ENCODE results near the gene VILL. TPM values are rescaled to one million over a fixed set of nuclear protein-coding genes. Genes with fewer than 3 reads are reported as not detected.

VILL gene
- total RNA-seq, 1 donor from 2014 or later: 1.5 TPM

DNA sequence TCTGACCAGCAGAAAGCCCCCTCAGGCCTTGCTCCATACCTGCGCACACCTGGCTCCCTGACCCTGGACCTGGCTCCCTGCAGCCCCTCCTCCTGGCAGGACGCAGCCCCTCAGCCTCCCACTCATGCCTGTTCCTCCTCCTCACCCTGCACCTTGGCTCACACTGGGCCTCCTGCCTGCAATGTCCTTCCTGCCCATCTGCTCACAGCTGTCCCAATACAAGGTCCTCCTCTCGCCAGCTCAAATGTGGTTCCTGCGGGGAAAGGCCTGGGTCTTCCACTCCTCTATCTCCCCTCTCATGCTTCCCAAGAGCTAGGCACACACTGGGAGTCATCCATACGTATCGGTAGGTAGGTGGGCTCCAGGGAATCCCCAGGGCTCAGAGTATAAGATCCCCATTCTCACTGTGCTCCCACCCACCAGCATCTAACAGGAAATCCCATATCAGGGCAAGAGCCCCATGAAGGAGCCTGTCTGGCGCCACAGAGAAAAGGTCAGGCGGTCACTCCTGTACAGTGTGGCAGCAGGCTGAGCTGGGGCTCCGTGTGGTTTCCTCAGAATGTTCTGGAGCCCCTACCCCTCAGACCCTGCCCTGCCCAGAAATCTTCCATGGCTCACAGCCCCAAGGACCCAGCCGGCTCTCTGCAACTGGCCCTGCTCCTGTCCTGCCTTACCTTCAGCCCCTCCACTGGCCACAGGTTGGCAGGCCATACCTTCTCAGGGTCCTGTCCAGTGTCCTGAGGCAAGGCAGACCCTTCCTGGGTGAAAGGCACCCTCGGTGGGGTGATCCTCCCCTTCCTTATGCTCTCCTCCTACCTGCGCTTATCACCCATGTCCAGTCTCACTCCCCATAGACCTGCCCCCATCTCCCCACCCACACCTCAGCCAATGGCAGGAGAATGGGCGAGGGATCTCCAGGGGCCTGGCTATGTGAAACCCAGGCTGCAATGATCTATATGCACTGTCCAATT lies 28.0 kb downstream of the VILL start:
- Histone ChIP-seq H3K9ac (ENCODE audit: low read length) (no peak overlapping the region), H2AFZ (ENCODE audit: low read depth, low read length) (no peak overlapping the region), H3K27ac (ENCODE audit: low read depth, low read length) (no peak overlapping the region), H3K4me1 (ENCODE audit: insufficient read depth, low read length) (no peaks in the 10 kb centered on the region), H3K4me3 (ENCODE audit: insufficient read depth, low read depth, low read length) (no peak overlapping the region), H4K20me1 (ENCODE audit: insufficient read depth, low read length) (peaks cover 17% of the 10 kb centered on the region), H3K36me3 (ENCODE audit: insufficient read depth, low read length) (peaks cover 4% of the 10 kb centered on the region), H3K4me2 (ENCODE audit: low read length) (no peak overlapping the region), H3K9me3 (ENCODE audit: insufficient read depth, low read depth, low read length) (no peaks in the 10 kb centered on the region), H3K79me2 (ENCODE audit: insufficient read depth, low read length) (no peaks in the 10 kb centered on the region), H3K27me3 (ENCODE audit: insufficient read depth, low read length) (no peaks in the 10 kb centered on the region)
- DNase-seq (ENCODE audit: low read depth): no peak
- peaks cover 28% of the 10 kb centered on the region for H3K36me3 Mint-ChIP-seq (ENCODE audit: low read depth, unreplicated experiment)
- no peak overlapping the region for H3K27ac Mint-ChIP-seq (ENCODE audit: unreplicated experiment)
- H3K9me3 Mint-ChIP-seq (ENCODE audit: unreplicated experiment): peaks cover 3% of the 10 kb centered on the region
- no peaks in the 10 kb centered on the region for H3K4me1 Mint-ChIP-seq (ENCODE audit: low read depth, unreplicated experiment)
- no peak overlapping the region for H3K4me3 Mint-ChIP-seq (ENCODE audit: unreplicated experiment)
- TF ChIP-seq, protein P1, sequence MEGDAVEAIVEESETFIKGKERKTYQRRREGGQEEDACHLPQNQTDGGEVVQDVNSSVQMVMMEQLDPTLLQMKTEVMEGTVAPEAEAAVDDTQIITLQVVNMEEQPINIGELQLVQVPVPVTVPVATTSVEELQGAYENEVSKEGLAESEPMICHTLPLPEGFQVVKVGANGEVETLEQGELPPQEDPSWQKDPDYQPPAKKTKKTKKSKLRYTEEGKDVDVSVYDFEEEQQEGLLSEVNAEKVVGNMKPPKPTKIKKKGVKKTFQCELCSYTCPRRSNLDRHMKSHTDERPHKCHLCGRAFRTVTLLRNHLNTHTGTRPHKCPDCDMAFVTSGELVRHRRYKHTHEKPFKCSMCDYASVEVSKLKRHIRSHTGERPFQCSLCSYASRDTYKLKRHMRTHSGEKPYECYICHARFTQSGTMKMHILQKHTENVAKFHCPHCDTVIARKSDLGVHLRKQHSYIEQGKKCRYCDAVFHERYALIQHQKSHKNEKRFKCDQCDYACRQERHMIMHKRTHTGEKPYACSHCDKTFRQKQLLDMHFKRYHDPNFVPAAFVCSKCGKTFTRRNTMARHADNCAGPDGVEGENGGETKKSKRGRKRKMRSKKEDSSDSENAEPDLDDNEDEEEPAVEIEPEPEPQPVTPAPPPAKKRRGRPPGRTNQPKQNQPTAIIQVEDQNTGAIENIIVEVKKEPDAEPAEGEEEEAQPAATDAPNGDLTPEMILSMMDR (IDR thresholded peaks at IDR 0.05; ENCODE audit: insufficient read depth, low read depth, low read length): no peak
- no peak for FAIRE-seq
- H3K27me3 Mint-ChIP-seq (ENCODE audit: low read depth, unreplicated experiment): no peaks in the 10 kb centered on the region

DNA sequence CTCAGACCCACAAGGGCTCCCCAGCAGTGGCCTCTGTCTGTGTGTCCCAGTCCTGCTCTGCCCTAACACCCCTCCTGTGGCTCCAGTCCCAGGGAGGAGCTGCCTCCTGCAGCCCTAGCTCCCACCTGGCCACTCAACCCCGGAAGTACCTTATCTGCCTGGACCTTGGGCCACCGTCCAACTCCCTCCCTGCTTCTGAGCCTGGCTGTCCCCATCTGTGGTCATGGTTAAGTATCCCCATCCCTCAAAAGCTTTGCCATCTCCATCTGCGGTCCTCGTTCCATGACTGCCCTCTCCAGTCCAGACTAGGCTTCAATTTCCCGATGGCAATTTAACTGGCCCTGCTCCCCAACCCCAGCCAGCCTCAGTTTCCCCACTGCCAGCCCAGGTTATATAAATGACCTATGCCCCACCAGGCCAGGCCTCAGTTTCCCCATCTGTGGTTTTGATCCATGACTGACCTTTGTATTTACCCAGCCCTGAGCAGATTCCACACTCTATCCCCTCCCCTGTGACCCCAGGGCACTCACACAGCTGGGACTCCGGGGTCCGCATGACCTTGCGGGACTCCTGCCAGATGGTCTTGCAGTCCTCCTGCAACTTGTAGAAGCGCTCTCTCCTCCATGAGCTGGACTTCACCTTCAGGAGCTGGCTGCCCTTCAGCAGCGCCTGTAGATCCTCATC lies 29.2 kb downstream of the VILL start:
- peaks cover 3% of the 10 kb centered on the region for H3K9me3 Mint-ChIP-seq (ENCODE audit: unreplicated experiment)
- TF ChIP-seq, protein P1 (IDR thresholded peaks at IDR 0.05; ENCODE audit: insufficient read depth, low read depth, low read length): no peak
- TF ChIP-seq EZH2 (IDR thresholded peaks at IDR 0.05; ENCODE audit: insufficient read depth, low read length): no peak

More for the DNA sequence above, 29.2 kb downstream of the VILL start:
- H3K4me2 ChIP-seq (ENCODE audit: low read length): no peak overlapping the region
- peaks cover 4% of the 10 kb centered on the region for H3K36me3 ChIP-seq (ENCODE audit: insufficient read depth, low read length)
- H3K27me3 Mint-ChIP-seq (ENCODE audit: low read depth, unreplicated experiment): no peaks in the 10 kb centered on the region
- H3K27ac ChIP-seq (ENCODE audit: low read depth, low read length): no peak overlapping the region
- peaks cover 26% of the 10 kb centered on the region for H3K36me3 Mint-ChIP-seq (ENCODE audit: low read depth, unreplicated experiment)
- no peak overlapping the region for H3K4me3 ChIP-seq (ENCODE audit: insufficient read depth, low read depth, low read length)
- H2AFZ ChIP-seq (ENCODE audit: low read depth, low read length): no peak overlapping the region
- no peaks in the 10 kb centered on the region for H3K79me2 ChIP-seq (ENCODE audit: insufficient read depth, low read length)
- DNase-seq (ENCODE audit: low read depth) (no peak), FAIRE-seq (no peak)
- H4K20me1 ChIP-seq (ENCODE audit: insufficient read depth, low read length): peaks cover 21% of the 10 kb centered on the region
- H3K27ac Mint-ChIP-seq (ENCODE audit: unreplicated experiment): no peak overlapping the region
- no peaks in the 10 kb centered on the region for H3K4me1 Mint-ChIP-seq (ENCODE audit: low read depth, unreplicated experiment)
- peak overlapping the region; percentile 3 for H3K4me3 Mint-ChIP-seq (ENCODE audit: unreplicated experiment)
- H3K27me3 ChIP-seq (ENCODE audit: insufficient read depth, low read length): no peaks in the 10 kb centered on the region
- H3K9me3 ChIP-seq (ENCODE audit: insufficient read depth, low read depth, low read length): no peaks in the 10 kb centered on the region
- no peaks in the 10 kb centered on the region for H3K4me1 ChIP-seq (ENCODE audit: insufficient read depth, low read length)
- H3K9ac ChIP-seq (ENCODE audit: low read length): no peak overlapping the region

Measured in astrocyte (in vitro differentiated cells and primary cell).